ENCODE measurements around the gene IQGAP2. TPM values are rescaled to one million over a fixed set of nuclear protein-coding genes. Genes with fewer than 3 reads are reported as not detected.
A peak's percentile ranks its signal among the peaks of the same experiment; 100 is the strongest.

The IQGAP2 gene
- total RNA-seq, 1 donor from 2014 or later: not detected

DNA sequence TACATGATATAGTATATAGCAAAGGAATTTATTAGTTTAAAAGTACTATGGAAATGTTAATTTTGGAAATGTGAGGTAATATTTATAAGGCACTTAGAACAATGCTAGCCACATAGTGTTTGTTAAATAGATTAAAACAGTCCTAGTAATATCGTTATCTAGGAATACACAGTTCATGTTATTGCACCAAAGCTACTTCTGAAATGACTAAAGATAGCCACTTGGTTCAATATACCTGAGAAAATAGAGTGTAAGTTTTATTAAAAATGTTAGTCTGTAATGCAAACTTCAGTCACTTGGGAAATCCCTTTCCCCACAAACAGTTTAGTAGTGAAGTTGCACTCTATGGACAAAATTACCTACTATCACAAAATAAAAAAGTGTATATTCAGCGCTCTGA, 297.5 kb downstream of the IQGAP2 start:
- TF ChIP-seq, protein P1, sequence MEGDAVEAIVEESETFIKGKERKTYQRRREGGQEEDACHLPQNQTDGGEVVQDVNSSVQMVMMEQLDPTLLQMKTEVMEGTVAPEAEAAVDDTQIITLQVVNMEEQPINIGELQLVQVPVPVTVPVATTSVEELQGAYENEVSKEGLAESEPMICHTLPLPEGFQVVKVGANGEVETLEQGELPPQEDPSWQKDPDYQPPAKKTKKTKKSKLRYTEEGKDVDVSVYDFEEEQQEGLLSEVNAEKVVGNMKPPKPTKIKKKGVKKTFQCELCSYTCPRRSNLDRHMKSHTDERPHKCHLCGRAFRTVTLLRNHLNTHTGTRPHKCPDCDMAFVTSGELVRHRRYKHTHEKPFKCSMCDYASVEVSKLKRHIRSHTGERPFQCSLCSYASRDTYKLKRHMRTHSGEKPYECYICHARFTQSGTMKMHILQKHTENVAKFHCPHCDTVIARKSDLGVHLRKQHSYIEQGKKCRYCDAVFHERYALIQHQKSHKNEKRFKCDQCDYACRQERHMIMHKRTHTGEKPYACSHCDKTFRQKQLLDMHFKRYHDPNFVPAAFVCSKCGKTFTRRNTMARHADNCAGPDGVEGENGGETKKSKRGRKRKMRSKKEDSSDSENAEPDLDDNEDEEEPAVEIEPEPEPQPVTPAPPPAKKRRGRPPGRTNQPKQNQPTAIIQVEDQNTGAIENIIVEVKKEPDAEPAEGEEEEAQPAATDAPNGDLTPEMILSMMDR (IDR thresholded peaks at IDR 0.05; ENCODE audit: insufficient read depth, low read length, severe bottlenecking): no peak
- DNase-seq (ENCODE audit: low read depth) (no peak), FAIRE-seq (no peak)
- Histone ChIP-seq H3K4me3 (ENCODE audit: low read depth, low read length) (no peak overlapping the region), H3K27me3 (ENCODE audit: control insufficient read depth, insufficient read depth, low read length) (no peaks in the 10 kb centered on the region), H3K36me3 (ENCODE audit: control insufficient read depth, insufficient read depth, low read length) (no peaks in the 10 kb centered on the region)

- peak; percentile 98 for FAIRE-seq
These were observed 298.2 kb downstream of the IQGAP2 start for GRCh38 chr5:76701298-76701697.

GRCh38 chr5:76703707-76704106, 300.6 kb downstream of the IQGAP2 start:
- TF ChIP-seq, protein P1 (IDR thresholded peaks at IDR 0.05; ENCODE audit: insufficient read depth, low read length, severe bottlenecking): no peak
- FAIRE-seq (no peak), DNase-seq (ENCODE audit: low read depth) (no peak)
- no peak overlapping the region for H3K4me3 ChIP-seq (ENCODE audit: low read depth, low read length)
- no peaks in the 10 kb centered on the region for H3K27me3 ChIP-seq (ENCODE audit: control insufficient read depth, insufficient read depth, low read length)
- no peaks in the 10 kb centered on the region for H3K36me3 ChIP-seq (ENCODE audit: control insufficient read depth, insufficient read depth, low read length)

More at GRCh38 chr5:76701298-76701697, 298.2 kb downstream of the IQGAP2 start:
- H3K27me3 ChIP-seq (ENCODE audit: control insufficient read depth, insufficient read depth, low read length): no peaks in the 10 kb centered on the region
- no peak overlapping the region for H3K4me3 ChIP-seq (ENCODE audit: low read depth, low read length)
- H3K36me3 ChIP-seq (ENCODE audit: control insufficient read depth, insufficient read depth, low read length): no peaks in the 10 kb centered on the region
- DNase-seq (ENCODE audit: low read depth): peak; percentile 95
- TF ChIP-seq, protein P1 (IDR thresholded peaks at IDR 0.05; ENCODE audit: insufficient read depth, low read length, severe bottlenecking): no peak

- FAIRE-seq (no peak), DNase-seq (ENCODE audit: low read depth) (no peak)
- H3K27me3 ChIP-seq (ENCODE audit: control insufficient read depth, insufficient read depth, low read length): no peaks in the 10 kb centered on the region
- TF ChIP-seq, protein P1 (IDR thresholded peaks at IDR 0.05; ENCODE audit: insufficient read depth, low read length, severe bottlenecking): no peak
- no peaks in the 10 kb centered on the region for H3K36me3 ChIP-seq (ENCODE audit: control insufficient read depth, insufficient read depth, low read length)
- H3K4me3 ChIP-seq (ENCODE audit: low read depth, low read length): no peak overlapping the region
These were observed 301.1 kb downstream of the IQGAP2 start for GRCh38 chr5:76704131-76704663.

- TF ChIP-seq, protein P1 (IDR thresholded peaks at IDR 0.05; ENCODE audit: insufficient read depth, low read length, severe bottlenecking): no peak
- no peak overlapping the region for H3K4me3 ChIP-seq (ENCODE audit: low read depth, low read length)
- FAIRE-seq (no peak), DNase-seq (ENCODE audit: low read depth) (no peak)
- no peaks in the 10 kb centered on the region for H3K27me3 ChIP-seq (ENCODE audit: control insufficient read depth, insufficient read depth, low read length)
- no peaks in the 10 kb centered on the region for H3K36me3 ChIP-seq (ENCODE audit: control insufficient read depth, insufficient read depth, low read length)
These were observed 302.5 kb downstream of the IQGAP2 start for GRCh38 chr5:76705574-76705973.

- TF ChIP-seq, protein P1 (IDR thresholded peaks at IDR 0.05; ENCODE audit: insufficient read depth, low read length, severe bottlenecking): no peak
- DNase-seq (ENCODE audit: low read depth): no peak
- H3K36me3 ChIP-seq (ENCODE audit: control insufficient read depth, insufficient read depth, low read length): no peaks in the 10 kb centered on the region
- FAIRE-seq: no peak
- H3K4me3 ChIP-seq (ENCODE audit: low read depth, low read length): no peak overlapping the region
- no peaks in the 10 kb centered on the region for H3K27me3 ChIP-seq (ENCODE audit: control insufficient read depth, insufficient read depth, low read length)
These were observed 306.7 kb downstream of the IQGAP2 start for GRCh38 chr5:76709762-76710161.
